GM21360 (cell line): ENCODE measurements around the gene ITGB4.

Source experiments
- ATAC-seq: cut with Tn5 transposase; IDR thresholded peaks from one replicate; pipeline ENCODE4 v1.9.1; 2021; ENCODE audit warnings: mild to moderate bottlenecking, moderate library complexity; ENCODE audit not compliant: unreplicated experiment

ITGB4 gene

GRCh38 chr17:75731086-75731715 is 9.9 kb downstream of the ITGB4 start:
- no peak for ATAC-seq

GRCh38 chr17:75731716-75732498 is 10.6 kb downstream of the ITGB4 start:
- no peak for ATAC-seq

GRCh38 chr17:75733471-75733870 is 12.2 kb downstream of the ITGB4 start:
- ATAC-seq, result no peak

GRCh38 chr17:75734674-75735294 is 13.5 kb downstream of the ITGB4 start:
- no peak for ATAC-seq

- no peak for ATAC-seq
These were observed 15.0 kb downstream of the ITGB4 start for GRCh38 chr17:75736173-75736835.

- no peak for ATAC-seq
These were observed 16.1 kb downstream of the ITGB4 start for GRCh38 chr17:75737133-75737962.

GRCh38 chr17:75738218-75738802 is 17.1 kb downstream of the ITGB4 start:
- ATAC-seq, result no peak

GRCh38 chr17:75739174-75739573 is 17.9 kb downstream of the ITGB4 start:
- ATAC-seq, result no peak

GRCh38 chr17:75739801-75740200 is 18.5 kb downstream of the ITGB4 start:
- no peak for ATAC-seq

- no peak for ATAC-seq
These were observed 19.0 kb downstream of the ITGB4 start for GRCh38 chr17:75740215-75740614.

GRCh38 chr17:75740631-75741077 is 19.4 kb downstream of the ITGB4 start:
- ATAC-seq, result no peak

- no peak for ATAC-seq
These were observed 21.1 kb downstream of the ITGB4 start for GRCh38 chr17:75742337-75742736.

- no peak for ATAC-seq
These were observed 22.5 kb downstream of the ITGB4 start for GRCh38 chr17:75743625-75744206.

GRCh38 chr17:75748706-75749105 is 27.4 kb downstream of the ITGB4 start:
- ATAC-seq, result no peak

- no peak for ATAC-seq
These were observed 28.5 kb downstream of the ITGB4 start for GRCh38 chr17:75749545-75750389.

- no peak for ATAC-seq
These were observed 29.6 kb downstream of the ITGB4 start for GRCh38 chr17:75750661-75751423.

GRCh38 chr17:75751676-75752404 is 30.6 kb downstream of the ITGB4 start:
- ATAC-seq, result no peak

- ATAC-seq, result no peak
These were observed 31.1 kb downstream of the ITGB4 start for GRCh38 chr17:75752405-75752709.
